SK-N-SH (cell line): ENCODE data around the gene TNS4. TPM values are rescaled to one million over a fixed set of nuclear protein-coding genes. Genes with fewer than 3 reads are reported as not detected.

Experiments used
- CTCF ChIA-PET: fragments of 300-600, 350-600 bp; formaldehyde crosslinking; extraction: SDS; loops from one replicate; lab custom pipeline; 2021; lab: Yijun Ruan, JAX
- POLR2A ChIA-PET: fragments of 350-600 bp; sonication (Branson Sonifier 250); formaldehyde crosslinking; extraction: SDS; loops from one replicate; lab custom pipeline; 2020; ENCODE audit warnings: antibody characterized with exemption, inconsistent platforms; lab: Yijun Ruan, JAX
- DNase-seq: peaks from one replicate; pipeline ENCODE4 v3.0.0; 2012
- H2AFZ ChIP-seq: fragments of 200-600 bp; sonication (generic); 2 replicates; pipeline ENCODE4 v1.8.1; 2016; ENCODE audit warnings: antibody characterized with exemption, mild to moderate bottlenecking, low read depth
- H3F3A ChIP-seq: fragments of 200-600 bp; sonication (generic); replicated peaks from 2 replicates; pipeline ENCODE3; 2016; ENCODE audit warnings: antibody characterized with exemption, mild to moderate bottlenecking; ENCODE audit not compliant: insufficient read depth
- H3K27ac ChIP-seq, 2 experiments: fragments of 200-500 bp in 1 of 2; fragments of 200-600 bp in 1 of 2; sonication (Bioruptor generic) in 1 of 2; sonication (generic), shearing (Covaris generic) in 1 of 2; 2 replicates each; pipeline versions ENCODE4 v1.5.1 to v1.6.1; 2014 to 2016; ENCODE audit warnings: low read depth in 2 of 2, inconsistent platforms in 1 of 2, low read length in 1 of 2, mild to moderate bottlenecking in 1 of 2, mixed read lengths in 1 of 2
- H3K27me3 ChIP-seq: fragments of 200-600 bp; sonication (generic), shearing (Covaris generic); 2 replicates; pipeline ENCODE4 v1.6.1; 2016; ENCODE audit warnings: mixed run types; ENCODE audit not compliant: insufficient read depth
- H3K36me3 ChIP-seq, 2 experiments: fragments of 200-500 bp in 1 of 2; fragments of 200-600 bp in 1 of 2; sonication (Bioruptor generic) in 1 of 2; sonication (generic) in 1 of 2; replicated peaks in 1 of 2; 2 replicates each; pipeline versions ENCODE3 to v1.5.1; 2014 to 2016; ENCODE audit warnings: low read length in 1 of 2, mild to moderate bottlenecking in 1 of 2; ENCODE audit not compliant: insufficient read depth in 2 of 2, control insufficient read depth in 1 of 2
- H3K4me1 ChIP-seq, 2 experiments: fragments of 200-500 bp in 1 of 2; fragments of 200-600 bp in 1 of 2; sonication (Bioruptor generic) in 1 of 2; sonication (generic), shearing (Covaris generic) in 1 of 2; 2 replicates each; pipeline versions ENCODE4 v1.5.1 to v1.6.1; 2014 to 2016; ENCODE audit warnings: low read depth in 1 of 2, low read length in 1 of 2, mixed run types in 1 of 2; ENCODE audit not compliant: insufficient read depth in 2 of 2, control insufficient read depth in 1 of 2
- H3K4me2 ChIP-seq: fragments of 200-600 bp; sonication (generic), shearing (Covaris generic); 2 replicates; pipeline ENCODE4 v1.6.1; 2017; ENCODE audit warnings: mixed run types
- H3K4me3 ChIP-seq, 2 experiments: fragments of 200-500 bp in 1 of 2; fragments of 200-600 bp in 1 of 2; sonication (Bioruptor generic) in 1 of 2; sonication (generic), shearing (Covaris generic) in 1 of 2; 2 replicates each; pipeline versions ENCODE4 v1.5.1 to v1.8.1; 2014 to 2016; ENCODE audit warnings: low read depth in 2 of 2, inconsistent platforms in 1 of 2, low read length in 1 of 2, mild to moderate bottlenecking in 1 of 2, mixed read lengths in 1 of 2, moderate library complexity in 1 of 2
- H3K79me2 ChIP-seq: fragments of 200-600 bp; sonication (generic); 2 replicates; pipeline ENCODE4 v1.8.1; 2017; ENCODE audit warnings: mild to moderate bottlenecking; ENCODE audit not compliant: insufficient read depth
- H3K9ac ChIP-seq: fragments of 200-600 bp; sonication (generic); 2 replicates; pipeline ENCODE4 v1.6.1; 2017; ENCODE audit warnings: mixed run types
- H3K9me2 ChIP-seq: fragments of 200-600 bp; sonication (generic); 2 replicates; pipeline ENCODE4 v1.6.1; 2017; ENCODE audit warnings: mixed run types
- H3K9me3 ChIP-seq: fragments of 200-600 bp; sonication (generic); 2 replicates; pipeline ENCODE4 v1.6.1; 2017; ENCODE audit warnings: mixed run types, mild to moderate bottlenecking, moderate library complexity
- H4K20me1 ChIP-seq: fragments of 200-600 bp; sonication (generic); 2 replicates; pipeline ENCODE4 v1.6.1; 2017; ENCODE audit warnings: mild to moderate bottlenecking, mixed run types; ENCODE audit not compliant: insufficient read depth
- EP300 ChIP-seq, 2 experiments: IDR thresholded peaks; 2 replicates each; pipeline versions ENCODE4 v1.4.0 to v1.6.1; 2012; ENCODE audit warnings: borderline replicate concordance in 1 of 2, low read depth in 1 of 2, low read length in 1 of 2
- FOSL2 ChIP-seq: IDR thresholded peaks from 2 replicates; pipeline ENCODE4 v1.4.0; 2012; ENCODE audit warnings: low read depth, mild to moderate bottlenecking, moderate library complexity, borderline replicate concordance
- GATA2 ChIP-seq: sonication (generic); formaldehyde crosslinking; IDR thresholded peaks from 2 replicates; pipeline ENCODE4 v1.5.0; 2020; ENCODE audit warnings: mild to moderate bottlenecking, missing genetic modification reagents
- JUND ChIP-seq: IDR thresholded peaks from 2 replicates; pipeline ENCODE4 v1.4.0; 2012
- MEF2A ChIP-seq: IDR thresholded peaks from 2 replicates; pipeline ENCODE4 v1.4.0; 2012; ENCODE audit warnings: low read depth, borderline replicate concordance
- MXI1 ChIP-seq: IDR thresholded peaks from 2 replicates; pipeline ENCODE4 v1.6.1; 2012; ENCODE audit warnings: mild to moderate bottlenecking, low read depth, low read length, improper control_type of control experiment
- NFIC ChIP-seq: IDR thresholded peaks from 2 replicates; pipeline ENCODE4 v1.4.0; 2012; ENCODE audit warnings: borderline replicate concordance
- NRF1 ChIP-seq: IDR thresholded peaks from 2 replicates; pipeline ENCODE4 v1.6.1; 2012; ENCODE audit warnings: low read depth, mild to moderate bottlenecking, low read length
- POLR2AphosphoS5 ChIP-seq: IDR thresholded peaks from 2 replicates; pipeline ENCODE4 v1.6.1; 2012; ENCODE audit warnings: low read depth, low read length
- RXRA ChIP-seq: IDR thresholded peaks from 2 replicates; pipeline ENCODE4 v1.4.0; 2012; ENCODE audit warnings: low read depth, mild to moderate bottlenecking, borderline replicate concordance
- TCF12 ChIP-seq: IDR thresholded peaks from 2 replicates; pipeline ENCODE4 v1.4.0; 2012
- YY1 ChIP-seq: IDR thresholded peaks from 2 replicates; pipeline ENCODE4 v1.4.0; 2012; ENCODE audit warnings: low read depth, mild to moderate bottlenecking
- WGBS: methylation state at CpG from one replicate; pipeline ENCODE4 v1.1.6; 2017; ENCODE audit warnings: low lambda C conversion rate; 5-methylcytosine and 5-hydroxymethylcytosine counted together
- polyA plus RNA-seq, 3 experiments: library from polyadenylated mRNA; depleted of rRNA; stranded (reverse); fragments of >200 nt; gene quantifications; 2 replicates each; pipeline ENCODE4 v1.2.3, GENCODE V29; 2012
- TF ChIP-seq, protein P1 (sequence below): IDR thresholded peaks from 2 replicates; pipeline ENCODE4; 2012
- TF ChIP-seq, protein P2 (sequence below): fragments of 200-600 bp; sonication (generic); IDR thresholded peaks from 2 replicates; pipeline ENCODE4 v1.6.1; 2017; ENCODE audit warnings: antibody characterized with exemption, mild to moderate bottlenecking, moderate library complexity
- TF ChIP-seq, protein P3 (sequence below): IDR thresholded peaks from 2 replicates; pipeline ENCODE4 v1.4.0; 2012; ENCODE audit warnings: low read depth

Gene TNS4
- polyA plus RNA-seq, 1 of the 3 experiments (the other 2 are of a cell fraction) = not detected

DNA sequence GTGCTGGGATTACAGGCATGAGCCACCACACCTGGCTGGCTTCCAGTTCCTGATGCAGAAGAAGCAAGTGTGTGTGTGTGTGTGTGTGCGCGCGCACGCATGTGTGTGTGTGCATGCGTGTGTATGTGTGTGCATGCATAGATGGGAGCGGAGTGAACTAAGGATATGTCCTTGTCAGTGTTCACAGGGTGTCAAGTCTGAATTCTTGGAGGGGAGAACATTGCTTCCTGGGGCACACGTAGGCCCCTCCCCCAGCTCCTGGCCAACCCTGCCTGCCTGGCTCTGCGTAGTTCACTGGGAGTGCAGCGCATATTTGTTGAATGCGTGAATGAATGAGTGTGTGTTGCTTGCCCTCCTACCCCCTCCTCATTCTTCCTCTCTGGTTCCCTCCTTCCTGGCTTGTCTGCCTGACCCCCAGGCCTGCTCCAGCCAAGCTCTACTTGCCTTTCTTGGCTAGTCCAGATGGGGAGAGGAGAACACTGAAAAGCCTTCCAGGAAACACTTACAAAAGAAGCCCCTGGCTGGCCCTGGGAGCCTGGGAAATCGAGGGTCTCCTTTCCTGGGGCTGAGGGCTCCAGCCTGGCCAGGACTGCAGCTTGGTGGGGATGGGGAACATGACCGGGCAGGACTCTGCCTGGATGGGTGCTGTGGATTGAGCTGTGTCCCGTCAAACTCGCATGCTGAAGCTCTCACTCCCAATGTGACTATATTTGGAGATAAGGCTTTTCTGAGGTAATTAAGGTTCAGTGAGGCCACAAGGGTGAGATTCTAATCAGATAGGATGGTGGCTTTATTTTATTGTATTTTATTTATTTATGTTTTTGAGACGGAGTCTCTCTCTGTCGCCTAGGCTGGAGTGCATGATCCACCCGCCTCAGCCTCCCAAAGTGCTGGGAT lies 30.2 kb downstream of the TNS4 start:
- POLR2A ChIA-PET = interaction anchor here (0.8 kb wide), 1 partner anchor 24 kb away, joined by 3 read pairs; no protein-coding TSS in a partner anchor
- whole genome bisulfite sequencing = 78% methylated on average over 14 of the region's 17 CpGs
- CTCF ChIA-PET = interaction anchor here (0.8 to 9.6 kb wide), 9 partner anchors 8 to 109 kb away, joined by 3 to 253 read pairs (median 7); partner anchors contain the start of gene IGFBP4

DNA sequence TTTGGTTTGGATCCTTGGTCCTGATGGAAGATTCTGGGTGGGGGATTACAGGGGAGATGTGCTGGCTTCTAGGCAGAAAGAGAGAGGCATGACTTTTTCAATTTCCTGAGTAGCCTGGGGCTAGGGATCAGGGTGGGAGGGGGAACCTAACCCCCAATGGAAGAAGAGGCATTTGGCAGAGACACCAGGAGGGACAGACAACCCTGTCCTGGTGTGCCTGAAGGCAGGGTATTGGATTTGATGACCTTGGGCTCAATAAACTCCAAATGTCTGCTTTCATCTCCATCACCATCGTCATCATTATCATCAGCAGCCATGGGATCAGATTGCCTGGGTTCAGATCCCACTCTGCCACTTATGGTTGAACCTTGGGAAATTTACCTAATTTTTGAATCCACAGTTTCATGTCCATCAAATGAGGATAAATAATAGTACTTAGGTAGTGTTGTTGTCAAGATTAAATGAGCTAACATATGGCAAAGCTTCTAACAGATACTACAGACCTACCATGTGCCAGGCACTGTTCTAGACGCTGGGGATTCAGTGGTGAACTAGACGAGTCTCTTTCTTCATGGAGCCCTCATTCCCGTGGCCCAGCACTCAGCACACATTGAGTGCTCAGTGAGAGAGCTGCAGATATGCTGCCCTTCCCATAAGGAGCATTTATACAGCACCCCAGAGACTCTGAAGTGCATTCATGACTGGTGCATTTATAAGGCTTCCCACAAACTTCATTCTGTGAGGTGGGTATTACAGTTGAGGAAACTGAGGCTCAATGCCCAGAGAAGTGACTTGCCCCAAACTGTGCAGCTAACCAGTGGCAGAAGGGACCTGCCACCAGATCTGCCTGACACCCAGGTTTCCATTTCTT lies 31.4 kb downstream of the TNS4 start:
- no peak for TF ChIP-seq TCF12
- TF ChIP-seq FOSL2 = no peak
- TF ChIP-seq, protein P1, sequence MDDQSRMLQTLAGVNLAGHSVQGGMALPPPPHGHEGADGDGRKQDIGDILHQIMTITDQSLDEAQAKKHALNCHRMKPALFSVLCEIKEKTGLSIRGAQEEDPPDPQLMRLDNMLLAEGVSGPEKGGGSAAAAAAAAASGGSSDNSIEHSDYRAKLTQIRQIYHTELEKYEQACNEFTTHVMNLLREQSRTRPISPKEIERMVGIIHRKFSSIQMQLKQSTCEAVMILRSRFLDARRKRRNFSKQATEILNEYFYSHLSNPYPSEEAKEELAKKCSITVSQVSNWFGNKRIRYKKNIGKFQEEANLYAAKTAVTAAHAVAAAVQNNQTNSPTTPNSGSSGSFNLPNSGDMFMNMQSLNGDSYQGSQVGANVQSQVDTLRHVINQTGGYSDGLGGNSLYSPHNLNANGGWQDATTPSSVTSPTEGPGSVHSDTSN = no peak
- TF ChIP-seq, all 33 proteins: peak for 0
- H2AFZ ChIP-seq = no peak overlapping the region
- ChIA-PET CTCF (interaction anchor here (0.7 to 9.6 kb wide), 6 partner anchors 8 to 63 kb away, joined by 3 to 253 read pairs (median 12); partner anchors contain the start of gene IGFBP4), POLR2A (no interaction called here)
- peaks cover 6 to 15% of the 10 kb centered on the region in 2 experiments; a peak in 3 of 4 replicates for H3K4me1 ChIP-seq
- DNase-seq = no peak
- H3K9me2 ChIP-seq = no peaks in the 10 kb centered on the region
- no peak overlapping the region for H3K4me3 ChIP-seq
- H3K79me2 ChIP-seq = no peaks in the 10 kb centered on the region
- 85% methylated on average over 4 of the region's 4 CpGs for WGBS
- H3K9ac ChIP-seq = no peak overlapping the region
- H4K20me1 ChIP-seq = no peaks in the 10 kb centered on the region
- no peaks in the 10 kb centered on the region for H3K36me3 ChIP-seq
- no peak overlapping the region for H3K4me2 ChIP-seq
- H3K9me3 ChIP-seq = no peaks in the 10 kb centered on the region
- H3K27ac ChIP-seq = peak overlapping the region in 1 of 2 experiments; percentile 87; a peak in 1 of 4 replicates
- H3F3A ChIP-seq = peaks cover 3% of the 10 kb centered on the region
- no peaks in the 10 kb centered on the region for H3K27me3 ChIP-seq

More for the DNA sequence above, 30.2 kb downstream of the TNS4 start:
- H2AFZ ChIP-seq = peak overlapping the region; percentile 52; the same call in 1 of the 2 replicates
- H3K36me3 ChIP-seq = no peaks in the 10 kb centered on the region
- no peaks in the 10 kb centered on the region for H3K27me3 ChIP-seq
- no peaks in the 10 kb centered on the region for H4K20me1 ChIP-seq
- H3K9ac ChIP-seq = peak overlapping the region; percentile 63
- H3K4me2 ChIP-seq = peak overlapping the region; percentile 58
- peaks cover 3% of the 10 kb centered on the region for H3F3A ChIP-seq
- H3K9me2 ChIP-seq = no peaks in the 10 kb centered on the region
- no peaks in the 10 kb centered on the region for H3K9me3 ChIP-seq
- H3K79me2 ChIP-seq = no peaks in the 10 kb centered on the region
- H3K4me1 ChIP-seq = peaks cover 12 to 15% of the 10 kb centered on the region in 2 experiments; a peak in 3 of 4 replicates
- TF ChIP-seq, protein P2, sequence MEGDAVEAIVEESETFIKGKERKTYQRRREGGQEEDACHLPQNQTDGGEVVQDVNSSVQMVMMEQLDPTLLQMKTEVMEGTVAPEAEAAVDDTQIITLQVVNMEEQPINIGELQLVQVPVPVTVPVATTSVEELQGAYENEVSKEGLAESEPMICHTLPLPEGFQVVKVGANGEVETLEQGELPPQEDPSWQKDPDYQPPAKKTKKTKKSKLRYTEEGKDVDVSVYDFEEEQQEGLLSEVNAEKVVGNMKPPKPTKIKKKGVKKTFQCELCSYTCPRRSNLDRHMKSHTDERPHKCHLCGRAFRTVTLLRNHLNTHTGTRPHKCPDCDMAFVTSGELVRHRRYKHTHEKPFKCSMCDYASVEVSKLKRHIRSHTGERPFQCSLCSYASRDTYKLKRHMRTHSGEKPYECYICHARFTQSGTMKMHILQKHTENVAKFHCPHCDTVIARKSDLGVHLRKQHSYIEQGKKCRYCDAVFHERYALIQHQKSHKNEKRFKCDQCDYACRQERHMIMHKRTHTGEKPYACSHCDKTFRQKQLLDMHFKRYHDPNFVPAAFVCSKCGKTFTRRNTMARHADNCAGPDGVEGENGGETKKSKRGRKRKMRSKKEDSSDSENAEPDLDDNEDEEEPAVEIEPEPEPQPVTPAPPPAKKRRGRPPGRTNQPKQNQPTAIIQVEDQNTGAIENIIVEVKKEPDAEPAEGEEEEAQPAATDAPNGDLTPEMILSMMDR = no peak
- TF ChIP-seq MXI1 = no peak
- no peak; the same call in 1 of the 2 replicates for TF ChIP-seq JUND
- peak; percentile 44; the same call in 1 of the 2 replicates for TF ChIP-seq FOSL2
- TF ChIP-seq, protein P3, sequence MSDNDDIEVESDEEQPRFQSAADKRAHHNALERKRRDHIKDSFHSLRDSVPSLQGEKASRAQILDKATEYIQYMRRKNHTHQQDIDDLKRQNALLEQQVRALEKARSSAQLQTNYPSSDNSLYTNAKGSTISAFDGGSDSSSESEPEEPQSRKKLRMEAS = peak; percentile 30; the same call in 1 of the 2 replicates
- no peak for TF ChIP-seq NRF1
- TF ChIP-seq GATA2 (CRISPR knock-in tag) = 0 out of 2 replicates have a peak, but pooled peaks have one; percentile 20
- 0 out of 2 replicates have a peak, but pooled peaks have one; percentile 34 for TF ChIP-seq POLR2AphosphoS5
- peak; percentile 84; the same call in 1 of the 2 replicates for TF ChIP-seq RXRA
- peak; percentile 60; the same call in 1 of the 2 replicates for TF ChIP-seq TCF12
- TF ChIP-seq EP300 (IDR thresholded peaks at IDR 0.05; ENCODE audit: borderline replicate concordance in 1 of 2, low read depth in 1 of 2, low read length in 1 of 2) = no peak
- no peak for TF ChIP-seq MEF2A
- peak; percentile 49 for TF ChIP-seq NFIC
- TF ChIP-seq YY1 = no peak
- no peak overlapping the region for H3K4me3 ChIP-seq
- H3K27ac ChIP-seq = peak overlapping the region; percentile 58 to 87
- DNase-seq = no peak
